CD14-positive monocyte (primary cell): ENCODE data around the gene GLI3. TPM values are rescaled to one million over a fixed set of nuclear protein-coding genes. Genes with fewer than 3 reads are reported as not detected.

ENCODE experiments used
- DNase-seq, 3 donors: peaks; one replicate each; pipeline ENCODE4 v3.0.0-alpha.2; 2011 to 2022
- H2AFZ ChIP-seq: 2 replicates; pipeline ENCODE4 v1.6.0; 2012; ENCODE audit warnings: mild to moderate bottlenecking, low read depth, low read length, inconsistent platforms; ENCODE audit not compliant: insufficient read depth, poor library complexity, severe bottlenecking
- H3K27ac ChIP-seq, 2 donors: 1 replicate in 1 of 2; 2 replicates in 1 of 2; pipeline ENCODE4 v1.5.1; 2012 to 2013; ENCODE audit warnings: low read length in 2 of 2, control low read depth in 1 of 2, inconsistent platforms in 1 of 2, low read depth in 1 of 2, mild to moderate bottlenecking in 1 of 2
- H3K27me3 ChIP-seq, 2 donors: one replicate each; pipeline versions ENCODE4 v1.6.0 to v1.6.1; 2011 to 2013; ENCODE audit warnings: low read length in 2 of 2; ENCODE audit not compliant: control insufficient read depth in 2 of 2, insufficient read depth in 2 of 2
- H3K36me3 ChIP-seq, 2 donors: replicated peaks in 1 of 2; 1 replicate in 1 of 2; 2 replicates in 1 of 2; pipeline versions ENCODE4 v1.5.1 to v1.6.1; 2012 to 2013; ENCODE audit warnings: low read length in 2 of 2, control low read depth in 1 of 2, inconsistent platforms in 1 of 2, mild to moderate bottlenecking in 1 of 2; ENCODE audit not compliant: insufficient read depth in 2 of 2, control insufficient read depth in 1 of 2
- H3K4me1 ChIP-seq, 2 donors: 1 replicate in 1 of 2; 2 replicates in 1 of 2; pipeline versions ENCODE4 v1.5.1 to v1.6.1; 2012 to 2013; ENCODE audit warnings: low read length in 2 of 2, control low read depth in 1 of 2, inconsistent platforms in 1 of 2, mild to moderate bottlenecking in 1 of 2, moderate library complexity in 1 of 2; ENCODE audit not compliant: insufficient read depth in 2 of 2, control insufficient read depth in 1 of 2
- H3K4me2 ChIP-seq: replicated peaks from 2 replicates; pipeline ENCODE3; 2012; ENCODE audit warnings: low read length, moderate library complexity, mild to moderate bottlenecking; ENCODE audit not compliant: poor library complexity, severe bottlenecking; ENCODE audit errors: extremely low read depth
- H3K4me3 ChIP-seq, 3 experiments: fragments of 200-600 bp in 1 of 3; sonication (generic) in 1 of 3; replicated peaks in 1 of 3; 1 replicate in 2 of 3; 2 replicates in 1 of 3; pipeline ENCODE4 v1.5.1; 2011 to 2013; ENCODE audit warnings: low read length in 3 of 3, mild to moderate bottlenecking in 3 of 3, control low read depth in 2 of 3, low read depth in 2 of 3, inconsistent platforms in 1 of 3, moderate library complexity in 1 of 3
- H3K79me2 ChIP-seq: 2 replicates; pipeline ENCODE4 v1.6.0; 2012; ENCODE audit warnings: mild to moderate bottlenecking, control low read depth, inconsistent platforms, low read length, moderate library complexity; ENCODE audit not compliant: insufficient read depth
- H3K9ac ChIP-seq: 2 replicates; pipeline ENCODE4 v1.6.0; 2017; ENCODE audit warnings: low read length, mild to moderate bottlenecking; ENCODE audit not compliant: insufficient read depth, poor library complexity, severe bottlenecking
- H3K9me3 ChIP-seq, 2 donors: replicated peaks in 1 of 2; 1 replicate in 1 of 2; 2 replicates in 1 of 2; pipeline versions ENCODE4 v1.5.1 to v1.6.1; 2012 to 2013; ENCODE audit warnings: low read length in 2 of 2, control low read depth in 1 of 2; ENCODE audit not compliant: control insufficient read depth in 1 of 2, insufficient read depth in 1 of 2
- H4K20me1 ChIP-seq: 2 replicates; pipeline ENCODE4 v1.6.0; 2012; ENCODE audit warnings: mild to moderate bottlenecking, low read length, control low read depth, moderate library complexity; ENCODE audit not compliant: insufficient read depth
- H3K27ac Mint-ChIP-seq, 7 donors: one replicate each; pipeline ENCODE4 v1.8.0; 2020; ENCODE audit warnings: mild to moderate bottlenecking in 7 of 7, mixed read lengths in 7 of 7, moderate library complexity in 6 of 7, inconsistent platforms in 2 of 7
- H3K27me3 Mint-ChIP-seq, 3 donors: one replicate each; pipeline ENCODE4 v1.8.0; 2021 to 2022; ENCODE audit warnings: low read depth in 3 of 3, mild to moderate bottlenecking in 3 of 3, mixed read lengths in 3 of 3, moderate library complexity in 3 of 3, inconsistent platforms in 1 of 3
- H3K36me3 Mint-ChIP-seq, 2 donors: one replicate each; pipeline ENCODE4 v1.8.0; 2020; ENCODE audit warnings: mixed read lengths in 2 of 2, inconsistent platforms in 1 of 2, mild to moderate bottlenecking in 1 of 2
- H3K4me1 Mint-ChIP-seq: one replicate; pipeline ENCODE4 v1.8.0; 2020; ENCODE audit warnings: mild to moderate bottlenecking, mixed read lengths
- H3K4me3 Mint-ChIP-seq, 2 donors: one replicate each; pipeline ENCODE4 v1.8.0; 2020; ENCODE audit warnings: mild to moderate bottlenecking in 2 of 2, mixed read lengths in 2 of 2, moderate library complexity in 1 of 2
- H3K9me3 Mint-ChIP-seq, 7 donors: one replicate each; pipeline ENCODE4 v1.8.0; 2020 to 2022; ENCODE audit warnings: mixed read lengths in 7 of 7, mild to moderate bottlenecking in 6 of 7, moderate library complexity in 6 of 7, inconsistent platforms in 2 of 7
- CTCF ChIP-seq: fragments of 200-600 bp; IDR thresholded peaks from one replicate; pipeline ENCODE4 v1.8.0; 2022; ENCODE audit warnings: antibody characterized with exemption, mild to moderate bottlenecking
- WGBS: methylation state at CpG from one replicate; pipeline ENCODE4 v1.1.5; 2013; ENCODE audit warnings: missing lambda C conversion rate; ENCODE audit not compliant: insufficient coverage; 5-methylcytosine and 5-hydroxymethylcytosine counted together
- intact Hi-C, 2 donors: fragments of 100-400 bp; cut with micrococcal nuclease; formaldehyde crosslinking; loops; one replicate each; pipeline versions ENCODE4 v1.15.0 to v1.15.1; 2023
- polyA plus RNA-seq, 3 donors: library from polyadenylated mRNA; depleted of rRNA in 1 of 3; unstranded in 2 of 3; stranded (reverse) in 1 of 3; fragments of 300-500 nt in 2 of 3; fragments of >200 nt in 1 of 3; fragmentation: Illumina TruSeq in 2 of 3; gene quantifications; 1 replicate in 2 of 3; 2 replicates in 1 of 3; pipeline ENCODE4 v1.2.3, GENCODE V29; 2012 to 2021

Gene GLI3
- polyA plus RNA-seq, 3 donors = not detected

- Histone ChIP-seq H3K27me3 (no peaks in the 10 kb centered on the region), H3K4me3 (no peak overlapping the region), H2AFZ (no peak overlapping the region), H3K4me1 (peaks cover 12 to 17% of the 10 kb centered on the region in 2 donors), H4K20me1 (no peaks in the 10 kb centered on the region), H3K4me2 (no peak overlapping the region), H3K36me3 (no peaks in the 10 kb centered on the region), H3K9me3 (no peaks in the 10 kb centered on the region), H3K79me2 (no peaks in the 10 kb centered on the region), H3K9ac (no peak overlapping the region), H3K27ac (no peak overlapping the region)
- Mint-ChIP-seq H3K4me3 (no peak overlapping the region), H3K4me1 (peaks cover 23% of the 10 kb centered on the region), H3K27ac (no peak overlapping the region), H3K9me3 (peaks cover 0 to 4% (median 0%) of the 10 kb centered on the region in 7 donors), H3K36me3 (no peaks in the 10 kb centered on the region), H3K27me3 (peaks cover 0 to 2% (median 0%) of the 10 kb centered on the region in 3 donors)
- no peak for TF ChIP-seq CTCF
- WGBS = 94% methylated on average over 18 of the region's 24 CpGs
- intact Hi-C loops = no loop called here
- DNase-seq = no peak
These were observed 145.3 kb downstream of the GLI3 start for GRCh38 chr7:42091461-42092291.

GRCh38 chr7:42090806-42091205 lies 146.2 kb downstream of the GLI3 start:
- H3K79me2 ChIP-seq = no peaks in the 10 kb centered on the region
- Mint-ChIP-seq H3K4me1 (peaks cover 14% of the 10 kb centered on the region), H3K27me3 (peaks cover 0 to 4% (median 0%) of the 10 kb centered on the region in 3 donors), H3K27ac (no peak overlapping the region), H3K9me3 (peaks cover 0 to 4% (median 0%) of the 10 kb centered on the region in 7 donors), H3K4me3 (no peak overlapping the region), H3K36me3 (no peaks in the 10 kb centered on the region)
- intact Hi-C loops = no loop called here
- WGBS = 86% methylated on average over 5 of the region's 5 CpGs
- H3K4me3 ChIP-seq = no peak overlapping the region
- H3K27me3 ChIP-seq = no peaks in the 10 kb centered on the region
- H3K4me2 ChIP-seq = no peak overlapping the region
- H4K20me1 ChIP-seq = no peaks in the 10 kb centered on the region
- DNase-seq = no peak
- TF ChIP-seq CTCF = no peak
- no peak overlapping the region for H3K9ac ChIP-seq
- H3K4me1 ChIP-seq = peaks cover 4 to 8% of the 10 kb centered on the region in 2 donors
- no peak overlapping the region for H2AFZ ChIP-seq
- no peaks in the 10 kb centered on the region for H3K36me3 ChIP-seq
- no peaks in the 10 kb centered on the region for H3K9me3 ChIP-seq
- no peak overlapping the region for H3K27ac ChIP-seq
